Neural progenitor cell (in vitro differentiated cells): ENCODE measurements around the gene NF2.

Experiments
- EZH2 ChIP-seq: fragments of 200-600 bp; sonication (generic); IDR thresholded peaks from 2 replicates; pipeline ENCODE4 v1.6.1; 2017; ENCODE audit warnings: antibody characterized with exemption, mild to moderate bottlenecking, moderate library complexity
- EZH2phosphoT487 ChIP-seq: fragments of 200-600 bp; sonication (generic); IDR thresholded peaks from 2 replicates; pipeline ENCODE4 v1.6.1; 2017; ENCODE audit warnings: antibody characterized with exemption

DNA sequence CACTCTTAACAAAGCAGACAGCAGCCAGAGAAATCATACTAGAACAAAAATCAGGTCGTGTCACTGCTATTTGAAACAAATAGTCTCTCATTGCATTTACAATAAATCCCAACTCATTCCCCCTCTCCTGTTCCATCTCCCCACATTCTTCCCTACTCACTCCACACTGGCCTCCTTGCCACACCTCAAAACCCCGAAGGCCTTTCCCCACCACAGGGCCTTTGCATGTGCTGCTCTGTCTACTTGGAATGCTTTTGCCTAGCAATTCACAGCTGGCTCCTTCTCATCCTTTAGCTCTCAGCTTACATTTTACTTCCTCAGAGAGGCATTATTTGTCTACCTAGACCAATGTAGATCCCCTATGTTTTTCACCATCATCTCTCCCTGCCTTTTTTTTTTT, 43.6 kb upstream of the NF2 start:
- no peak for TF ChIP-seq EZH2
- no peak for TF ChIP-seq EZH2phosphoT487
